WERI-Rb-1 (cell line): Measurements from ENCODE around the gene VWF.

Experiments used
- DNase-seq: peaks from one replicate; pipeline ENCODE4 v3.0.0-alpha.2; 2020
- H3K27ac ChIP-seq: fragments of 250-450 bp; sonication (Bioruptor Pico); 2 replicates; pipeline ENCODE4 v1.5.1; 2020; ENCODE audit warnings: mild to moderate bottlenecking, moderate library complexity
- H3K27me3 ChIP-seq: fragments of 250-450 bp; sonication (Bioruptor Pico); 2 replicates; pipeline ENCODE4 v1.5.1; 2021; ENCODE audit warnings: mild to moderate bottlenecking, low read depth, moderate library complexity; ENCODE audit not compliant: insufficient read depth, severe bottlenecking
- H3K36me3 ChIP-seq: fragments of 250-450 bp; sonication (Bioruptor Pico); 2 replicates; pipeline ENCODE4 v1.5.1; 2020; ENCODE audit warnings: mild to moderate bottlenecking, moderate library complexity
- H3K4me3 ChIP-seq: 2 replicates; pipeline ENCODE4 v1.5.1; 2011; ENCODE audit warnings: low read depth, mild to moderate bottlenecking, control low read depth, low read length
- H3K9me3 ChIP-seq: fragments of 250-450 bp; sonication (Bioruptor Pico); 2 replicates; pipeline ENCODE4 v1.5.1; 2021; ENCODE audit warnings: mild to moderate bottlenecking, moderate library complexity; ENCODE audit not compliant: severe bottlenecking
- TF ChIP-seq, protein P1 (sequence below): IDR thresholded peaks from 2 replicates; pipeline ENCODE4 v1.5.1; 2011; ENCODE audit warnings: low read depth, mild to moderate bottlenecking, control low read depth, inconsistent platforms, low read length

Gene VWF

DNA sequence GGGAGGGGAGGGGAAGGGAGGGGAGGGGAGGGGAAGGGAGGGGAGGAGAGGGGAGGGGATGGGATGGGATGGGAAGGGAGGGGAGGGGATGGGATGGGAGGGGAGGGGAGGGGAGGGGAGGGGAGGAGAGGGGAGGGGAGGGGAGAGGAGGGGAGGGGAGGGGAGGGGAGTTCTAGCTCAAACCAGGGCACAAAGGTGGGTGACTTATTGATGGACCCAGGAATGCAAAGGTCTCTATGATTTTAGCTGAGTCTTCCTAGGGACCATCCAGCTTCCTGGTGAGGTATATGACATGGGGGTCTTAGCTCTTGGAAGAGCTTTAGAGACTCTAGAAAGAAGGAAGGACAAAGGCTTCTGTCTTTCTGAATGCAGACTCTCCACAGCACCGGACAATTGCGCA is 221.7 kb downstream of the VWF start:
- TF ChIP-seq, protein P1, sequence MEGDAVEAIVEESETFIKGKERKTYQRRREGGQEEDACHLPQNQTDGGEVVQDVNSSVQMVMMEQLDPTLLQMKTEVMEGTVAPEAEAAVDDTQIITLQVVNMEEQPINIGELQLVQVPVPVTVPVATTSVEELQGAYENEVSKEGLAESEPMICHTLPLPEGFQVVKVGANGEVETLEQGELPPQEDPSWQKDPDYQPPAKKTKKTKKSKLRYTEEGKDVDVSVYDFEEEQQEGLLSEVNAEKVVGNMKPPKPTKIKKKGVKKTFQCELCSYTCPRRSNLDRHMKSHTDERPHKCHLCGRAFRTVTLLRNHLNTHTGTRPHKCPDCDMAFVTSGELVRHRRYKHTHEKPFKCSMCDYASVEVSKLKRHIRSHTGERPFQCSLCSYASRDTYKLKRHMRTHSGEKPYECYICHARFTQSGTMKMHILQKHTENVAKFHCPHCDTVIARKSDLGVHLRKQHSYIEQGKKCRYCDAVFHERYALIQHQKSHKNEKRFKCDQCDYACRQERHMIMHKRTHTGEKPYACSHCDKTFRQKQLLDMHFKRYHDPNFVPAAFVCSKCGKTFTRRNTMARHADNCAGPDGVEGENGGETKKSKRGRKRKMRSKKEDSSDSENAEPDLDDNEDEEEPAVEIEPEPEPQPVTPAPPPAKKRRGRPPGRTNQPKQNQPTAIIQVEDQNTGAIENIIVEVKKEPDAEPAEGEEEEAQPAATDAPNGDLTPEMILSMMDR, result no peak

DNA sequence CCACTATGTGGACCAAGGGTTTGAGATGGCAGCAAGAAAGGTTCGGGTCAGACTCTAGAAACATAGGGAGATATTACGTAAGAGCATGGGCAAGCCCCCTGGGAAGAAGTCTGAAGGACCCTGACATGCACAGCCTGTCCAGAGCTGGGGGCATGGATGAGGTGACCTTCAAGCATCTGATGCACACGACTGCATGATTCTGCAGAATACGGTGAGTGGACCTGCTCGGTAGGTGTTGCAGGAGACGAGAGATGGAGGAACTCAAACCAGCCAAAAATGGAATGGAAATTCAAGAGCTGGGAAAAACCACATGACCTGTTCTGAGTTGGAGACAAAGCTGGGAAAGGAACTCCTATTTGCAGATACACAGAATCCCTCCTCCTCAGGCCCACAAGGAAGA is 223.1 kb downstream of the VWF start:
- Histone ChIP-seq H3K27ac (no peak overlapping the region), H3K9me3 (no peaks in the 10 kb centered on the region), H3K4me3 (no peak overlapping the region), H3K36me3 (peaks cover 8% of the 10 kb centered on the region), H3K27me3 (no peaks in the 10 kb centered on the region)
- TF ChIP-seq, protein P1, result no peak
- no peak for DNase-seq

More for the DNA sequence above, 221.7 kb downstream of the VWF start:
- no peak overlapping the region for H3K4me3 ChIP-seq
- no peaks in the 10 kb centered on the region for H3K27me3 ChIP-seq
- H3K27ac ChIP-seq, result peak overlapping the region; percentile 19
- no peaks in the 10 kb centered on the region for H3K9me3 ChIP-seq
- peaks cover 8% of the 10 kb centered on the region for H3K36me3 ChIP-seq
- no peak for DNase-seq

DNA sequence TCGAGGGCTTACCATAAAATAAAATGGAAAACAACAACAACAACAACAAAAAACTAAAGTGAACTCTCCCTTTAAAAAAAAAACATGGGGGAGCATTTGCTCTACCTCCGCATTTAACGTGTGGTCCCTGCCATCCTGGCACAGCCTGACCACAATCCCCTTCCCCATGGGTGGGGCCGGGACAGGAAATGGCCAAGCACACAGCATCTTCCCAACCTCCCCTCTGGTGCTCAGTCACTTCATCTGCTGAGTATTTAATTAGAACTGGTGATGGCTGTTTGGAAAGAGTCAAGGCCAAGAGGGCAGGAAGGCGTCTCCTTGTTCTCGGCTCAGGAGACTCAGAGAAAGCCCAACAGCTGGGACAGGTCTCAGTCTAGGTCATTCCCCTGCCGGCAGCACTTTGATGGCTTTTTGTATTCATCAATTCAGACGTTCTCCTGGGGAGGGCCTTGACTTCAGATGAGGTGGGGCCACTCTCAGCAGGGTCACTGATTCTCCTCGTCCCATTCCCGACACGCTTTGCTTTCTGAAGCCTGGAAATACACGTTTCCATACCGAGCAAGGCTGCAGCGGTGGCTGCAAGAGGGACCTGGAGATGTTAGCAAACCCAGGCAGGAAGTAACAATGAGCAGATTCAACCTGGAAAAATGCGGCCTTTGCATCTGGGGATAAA is 223.8 kb downstream of the VWF start:
- peaks cover 8% of the 10 kb centered on the region for H3K36me3 ChIP-seq
- H3K27ac ChIP-seq, result no peak overlapping the region
- H3K4me3 ChIP-seq, result no peak overlapping the region
- H3K27me3 ChIP-seq, result no peaks in the 10 kb centered on the region
- DNase-seq, result no peak
- TF ChIP-seq, protein P1, result no peak
- H3K9me3 ChIP-seq, result no peaks in the 10 kb centered on the region

DNA sequence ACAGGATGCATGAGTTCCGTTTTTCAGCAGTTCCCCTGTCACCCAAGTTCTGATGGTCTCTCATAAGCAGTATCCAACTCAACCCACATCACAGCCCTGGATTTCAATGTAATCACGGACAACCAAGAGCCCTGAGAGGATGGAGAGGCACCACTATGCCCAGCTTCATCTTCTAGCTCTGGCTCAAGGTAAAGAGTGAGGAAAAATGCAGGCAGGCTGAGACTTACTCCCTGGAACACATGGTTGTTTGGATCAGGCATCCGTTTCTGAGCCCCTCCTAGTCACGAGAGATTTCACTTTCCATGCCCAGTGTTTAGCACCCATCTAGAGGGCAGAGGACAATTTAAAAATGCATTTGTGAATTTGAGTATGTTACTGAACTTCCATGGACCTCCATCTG is 224.4 kb downstream of the VWF start:
- H3K9me3 ChIP-seq, result no peaks in the 10 kb centered on the region
- peaks cover 8% of the 10 kb centered on the region for H3K36me3 ChIP-seq
- no peaks in the 10 kb centered on the region for H3K27me3 ChIP-seq
- DNase-seq, result no peak
- H3K4me3 ChIP-seq, result no peak overlapping the region
- no peak overlapping the region for H3K27ac ChIP-seq
- TF ChIP-seq, protein P1, result no peak

DNA sequence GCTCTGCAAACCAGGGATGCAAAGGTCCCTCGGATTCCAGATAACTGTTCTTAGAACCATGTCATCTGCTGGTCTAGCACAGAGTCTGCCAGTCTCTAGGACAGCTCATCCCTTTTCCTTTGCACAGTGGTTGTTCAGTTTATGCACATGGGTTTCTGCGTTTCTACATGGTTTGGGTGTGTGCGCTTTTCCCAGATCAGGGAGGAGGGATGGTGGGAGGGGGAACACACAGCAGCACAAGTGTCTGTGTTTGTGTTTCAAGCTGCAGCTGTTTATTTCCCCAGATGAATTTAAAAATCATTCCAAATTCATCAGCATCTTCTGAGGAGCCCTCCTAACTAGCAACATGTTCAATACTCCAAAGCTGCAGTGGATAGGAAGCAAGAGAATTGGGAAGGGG is 224.8 kb downstream of the VWF start:
- Histone ChIP-seq H3K27ac (no peak overlapping the region), H3K4me3 (no peak overlapping the region), H3K36me3 (peaks cover 8% of the 10 kb centered on the region), H3K9me3 (no peaks in the 10 kb centered on the region), H3K27me3 (no peaks in the 10 kb centered on the region)
- no peak for DNase-seq
- TF ChIP-seq, protein P1, result no peak

DNA sequence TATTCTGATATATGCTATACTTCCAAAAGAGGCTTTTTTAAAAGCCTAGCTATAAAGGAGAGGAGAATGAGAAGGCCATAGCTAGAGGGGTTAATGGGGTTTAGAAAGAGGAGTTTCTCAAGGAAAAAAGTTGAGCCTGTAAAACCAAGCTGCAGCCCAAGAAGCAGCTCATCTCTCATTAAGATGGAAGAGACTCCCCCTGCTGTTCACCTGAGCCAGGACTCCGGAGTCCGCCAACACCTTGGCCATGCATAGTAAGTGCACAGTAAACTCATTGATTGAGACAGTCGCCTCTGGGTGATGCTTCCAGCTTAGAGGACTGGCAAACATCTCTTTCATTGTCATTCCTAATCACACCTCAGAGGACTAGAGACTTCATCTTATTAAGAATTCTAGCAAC is 225.6 kb downstream of the VWF start:
- no peak for DNase-seq
- TF ChIP-seq, protein P1, result peak; percentile 39; the same call in 1 of the 2 replicates

More for the DNA sequence above, 225.6 kb downstream of the VWF start:
- no peak overlapping the region for H3K4me3 ChIP-seq
- H3K9me3 ChIP-seq, result peaks cover 1% of the 10 kb centered on the region
- H3K36me3 ChIP-seq, result peaks cover 8% of the 10 kb centered on the region
- H3K27me3 ChIP-seq, result no peaks in the 10 kb centered on the region
- H3K27ac ChIP-seq, result no peak overlapping the region
